ENCODE results near the gene LDB1.

LDB1 gene

GRCh38 chr10:102118867-102119266 is 1.3 kb downstream of the LDB1 start:
- H3K27ac ChIP-seq (ENCODE audit: low read depth, low read length, severe bottlenecking) = peak overlapping the region; percentile 99
- peaks cover 1% of the 10 kb centered on the region for H3K36me3 ChIP-seq (ENCODE audit: control insufficient read depth, insufficient read depth, low read length)
- peaks cover 57% of the 10 kb centered on the region for H3K4me1 ChIP-seq (ENCODE audit: control insufficient read depth, insufficient read depth, low read length, poor library complexity, severe bottlenecking)
- 0 to 5% methylated on average over 1 to 4 of the region's 6 CpGs for WGBS, 2 experiments (ENCODE audit: insufficient coverage in 2 of 2)
- no peaks in the 10 kb centered on the region for H3K9me3 ChIP-seq (ENCODE audit: control insufficient read depth, low read length)
- peak overlapping the region; percentile 76 for H3K4me3 ChIP-seq (ENCODE audit: extremely low read depth, insufficient read depth, low read length, poor library complexity, severe bottlenecking)

- no peaks in the 10 kb centered on the region for H3K9me3 ChIP-seq (ENCODE audit: control insufficient read depth, low read length)
- peak overlapping the region; percentile 95 for H3K27ac ChIP-seq (ENCODE audit: low read depth, low read length, severe bottlenecking)
- H3K4me1 ChIP-seq (ENCODE audit: control insufficient read depth, insufficient read depth, low read length, poor library complexity, severe bottlenecking) = peaks cover 57% of the 10 kb centered on the region
- WGBS, 2 experiments (ENCODE audit: insufficient coverage in 2 of 2) = 20 to 31% methylated on average over 10 to 11 of the region's 12 CpGs
- peaks cover 12% of the 10 kb centered on the region for H3K36me3 ChIP-seq (ENCODE audit: control insufficient read depth, insufficient read depth, low read length)
- H3K4me3 ChIP-seq (ENCODE audit: extremely low read depth, insufficient read depth, low read length, poor library complexity, severe bottlenecking) = peak overlapping the region; percentile 76
Measured at GRCh38 chr10:102117391-102118159, 2.6 kb downstream of the LDB1 start.

GRCh38 chr10:102116656-102117055 is 3.5 kb downstream of the LDB1 start:
- Histone ChIP-seq H3K9me3 (ENCODE audit: control insufficient read depth, low read length) (no peaks in the 10 kb centered on the region), H3K4me1 (ENCODE audit: control insufficient read depth, insufficient read depth, low read length, poor library complexity, severe bottlenecking) (peaks cover 54% of the 10 kb centered on the region), H3K36me3 (ENCODE audit: control insufficient read depth, insufficient read depth, low read length) (peaks cover 18% of the 10 kb centered on the region), H3K27ac (ENCODE audit: low read depth, low read length, severe bottlenecking) (peak overlapping the region; percentile 95), H3K4me3 (ENCODE audit: extremely low read depth, insufficient read depth, low read length, poor library complexity, severe bottlenecking) (peak overlapping the region; percentile 15)
- 91 to 92% methylated on average over 1 of the region's 1 CpG for WGBS, 2 experiments (ENCODE audit: insufficient coverage in 2 of 2)

- Histone ChIP-seq H3K4me3 (ENCODE audit: extremely low read depth, insufficient read depth, low read length, poor library complexity, severe bottlenecking) (peak overlapping the region; percentile 78), H3K36me3 (ENCODE audit: control insufficient read depth, insufficient read depth, low read length) (peaks cover 26% of the 10 kb centered on the region), H3K9me3 (ENCODE audit: control insufficient read depth, low read length) (no peaks in the 10 kb centered on the region), H3K4me1 (ENCODE audit: control insufficient read depth, insufficient read depth, low read length, poor library complexity, severe bottlenecking) (peaks cover 49% of the 10 kb centered on the region), H3K27ac (ENCODE audit: low read depth, low read length, severe bottlenecking) (peak overlapping the region; percentile 82)
- WGBS, 2 experiments (ENCODE audit: insufficient coverage in 2 of 2) = 46 to 50% methylated on average over 2 of the region's 3 CpGs
Measured at GRCh38 chr10:102115775-102116174, 4.4 kb downstream of the LDB1 start.

GRCh38 chr10:102114861-102115618 is 5.1 kb downstream of the LDB1 start:
- peak overlapping the region; percentile 82 for H3K27ac ChIP-seq (ENCODE audit: low read depth, low read length, severe bottlenecking)

GRCh38 chr10:102113956-102114857 is 6.0 kb downstream of the LDB1 start:
- peak overlapping the region; percentile 83 for H3K27ac ChIP-seq (ENCODE audit: low read depth, low read length, severe bottlenecking)
- 0 to 1% methylated on average over 20 to 25 of the region's 45 CpGs for WGBS, 2 experiments (ENCODE audit: insufficient coverage in 2 of 2)
- peaks cover 42% of the 10 kb centered on the region for H3K36me3 ChIP-seq (ENCODE audit: control insufficient read depth, insufficient read depth, low read length)
- H3K4me3 ChIP-seq (ENCODE audit: extremely low read depth, insufficient read depth, low read length, poor library complexity, severe bottlenecking) = peak overlapping the region; percentile 78
- no peaks in the 10 kb centered on the region for H3K9me3 ChIP-seq (ENCODE audit: control insufficient read depth, low read length)
- H3K4me1 ChIP-seq (ENCODE audit: control insufficient read depth, insufficient read depth, low read length, poor library complexity, severe bottlenecking) = peaks cover 47% of the 10 kb centered on the region

More at GRCh38 chr10:102114861-102115618, 5.1 kb downstream of the LDB1 start:
- 0% methylated on average over 7 to 11 of the region's 23 CpGs for WGBS, 2 experiments (ENCODE audit: insufficient coverage in 2 of 2)
- Histone ChIP-seq H3K36me3 (ENCODE audit: control insufficient read depth, insufficient read depth, low read length) (peaks cover 34% of the 10 kb centered on the region), H3K4me1 (ENCODE audit: control insufficient read depth, insufficient read depth, low read length, poor library complexity, severe bottlenecking) (peaks cover 47% of the 10 kb centered on the region), H3K4me3 (ENCODE audit: extremely low read depth, insufficient read depth, low read length, poor library complexity, severe bottlenecking) (peak overlapping the region; percentile 78), H3K9me3 (ENCODE audit: control insufficient read depth, low read length) (no peaks in the 10 kb centered on the region)

- H3K4me1 ChIP-seq (ENCODE audit: control insufficient read depth, insufficient read depth, low read length, poor library complexity, severe bottlenecking) = peaks cover 44% of the 10 kb centered on the region
- H3K9me3 ChIP-seq (ENCODE audit: control insufficient read depth, low read length) = no peaks in the 10 kb centered on the region
- WGBS, 2 experiments (ENCODE audit: insufficient coverage in 2 of 2) = 45 to 80% methylated on average over 4 to 5 of the region's 7 CpGs
- H3K4me3 ChIP-seq (ENCODE audit: extremely low read depth, insufficient read depth, low read length, poor library complexity, severe bottlenecking) = peak overlapping the region; percentile 78
- peaks cover 50% of the 10 kb centered on the region for H3K36me3 ChIP-seq (ENCODE audit: control insufficient read depth, insufficient read depth, low read length)
- H3K27ac ChIP-seq (ENCODE audit: low read depth, low read length, severe bottlenecking) = peak overlapping the region; percentile 83
Measured at GRCh38 chr10:102113261-102113955, 6.8 kb downstream of the LDB1 start.

GRCh38 chr10:102112210-102112817 is 7.9 kb downstream of the LDB1 start:
- Histone ChIP-seq H3K4me1 (ENCODE audit: control insufficient read depth, insufficient read depth, low read length, poor library complexity, severe bottlenecking) (peaks cover 33% of the 10 kb centered on the region), H3K9me3 (ENCODE audit: control insufficient read depth, low read length) (no peaks in the 10 kb centered on the region), H3K36me3 (ENCODE audit: control insufficient read depth, insufficient read depth, low read length) (peaks cover 61% of the 10 kb centered on the region), H3K4me3 (ENCODE audit: extremely low read depth, insufficient read depth, low read length, poor library complexity, severe bottlenecking) (peak overlapping the region; percentile 78), H3K27ac (ENCODE audit: low read depth, low read length, severe bottlenecking) (no peak overlapping the region)
- 13% methylated on average over 1 of the region's 3 CpGs; no CpG with 5 or more reads in 1 of the 2 experiments for WGBS, 2 experiments (ENCODE audit: insufficient coverage in 2 of 2)

- no peaks in the 10 kb centered on the region for H3K9me3 ChIP-seq (ENCODE audit: control insufficient read depth, low read length)
- H3K27ac ChIP-seq (ENCODE audit: low read depth, low read length, severe bottlenecking) = no peak overlapping the region
- 97 to 100% methylated on average over 9 to 10 of the region's 12 CpGs for WGBS, 2 experiments (ENCODE audit: insufficient coverage in 2 of 2)
- H3K36me3 ChIP-seq (ENCODE audit: control insufficient read depth, insufficient read depth, low read length) = peaks cover 71% of the 10 kb centered on the region
- peaks cover 23% of the 10 kb centered on the region for H3K4me1 ChIP-seq (ENCODE audit: control insufficient read depth, insufficient read depth, low read length, poor library complexity, severe bottlenecking)
- no peak overlapping the region for H3K4me3 ChIP-seq (ENCODE audit: extremely low read depth, insufficient read depth, low read length, poor library complexity, severe bottlenecking)
Measured at GRCh38 chr10:102111276-102111675, 8.9 kb downstream of the LDB1 start.
